Uterus (tissue), 2 donors: ENCODE measurements around the gene COL23A1.

Experiments
- CTCF ChIP-seq, 4 experiments: fragments of 200-600 bp in 2 of 4; fragments of 450-650 bp in 2 of 4; sonication (generic) in 2 of 4; IDR thresholded peaks; one replicate each; pipeline ENCODE4 v1.5.1; 2016 to 2019; ENCODE audit warnings: antibody characterized with exemption in 4 of 4, mild to moderate bottlenecking in 2 of 4, moderate library complexity in 1 of 4
- POLR2A ChIP-seq, 2 donors: fragments of 450-650 bp; IDR thresholded peaks; one replicate each; pipeline ENCODE4 v1.6.1; 2016; ENCODE audit warnings: antibody characterized with exemption in 2 of 2, mild to moderate bottlenecking in 1 of 2, moderate library complexity in 1 of 2

GRCh38 chr5:178483620-178484019 lies 106.6 kb downstream of the COL23A1 start:
- TF ChIP-seq CTCF (IDR thresholded peaks at IDR 0.05) (no peak), POLR2A (IDR thresholded peaks at IDR 0.05) (no peak)
